HepG2 (cell line): ENCODE data around the gene HBG1. TPM values are rescaled to one million over a fixed set of nuclear protein-coding genes. Genes with fewer than 3 reads are reported as not detected.

Experiments used
- EP300 ChIP-seq, 3 experiments: sonication (generic) in 1 of 3; formaldehyde crosslinking in 1 of 3; IDR thresholded peaks; 2 replicates each; pipeline versions ENCODE4 v1.5.1 to v1.6.1; 2011 to 2020; ENCODE audit warnings: low read depth in 2 of 3, low read length in 2 of 3, borderline replicate concordance in 1 of 3, improper control_type of control experiment in 1 of 3, mild to moderate bottlenecking in 1 of 3, missing genetic modification reagents in 1 of 3, moderate library complexity in 1 of 3
- NR1H2 ChIP-seq: sonication (generic); formaldehyde crosslinking; IDR thresholded peaks from 2 replicates; pipeline ENCODE4 v1.8.1; 2022; ENCODE audit warnings: low read depth, missing genetic modification reagents, borderline replicate concordance
- PHB2 ChIP-seq: fragments of 450-650 bp; IDR thresholded peaks from 2 replicates; pipeline ENCODE4 v1.6.1; 2018; ENCODE audit not compliant: partially characterized antibody
- ZNF12 ChIP-seq: sonication (generic); formaldehyde crosslinking; IDR thresholded peaks from 2 replicates; pipeline ENCODE4 v1.5.0; 2020; ENCODE audit warnings: missing genetic modification reagents
- ZNF138 ChIP-seq: sonication (generic); formaldehyde crosslinking; IDR thresholded peaks from 2 replicates; pipeline ENCODE4 v1.5.0; 2020; ENCODE audit warnings: mild to moderate bottlenecking, low read depth, missing genetic modification reagents
- polyA plus RNA-seq, 8 experiments: library from polyadenylated mRNA; depleted of rRNA in 3 of 8; stranded (reverse) in 7 of 8; unstranded in 1 of 8; fragments of >200 nt; fragmentation: Illumina TruSeq in 4 of 8; extraction: Trizol in 4 of 8; gene quantifications; 2 replicates each; pipeline versions ENCODE4 v1.2.1 to v1.2.3, GENCODE V29; 2011 to 2016; ENCODE audit warnings: low read depth in 4 of 8, missing spikeins in 1 of 8, mixed read lengths in 1 of 8; ENCODE audit not compliant: insufficient read depth in 1 of 8
- total RNA-seq, 5 experiments: library from RNA; depleted of rRNA; stranded (reverse); fragments of >200 nt; fragmentation: Illumina TruSeq; extraction: Trizol; gene quantifications; 2 replicates each; pipeline ENCODE4 v1.2.3, GENCODE V29; 2016; ENCODE audit warnings: low read depth in 1 of 5
- TF ChIP-seq, protein P1 (sequence below), 2 experiments: fragments of 450-650 bp in 1 of 2; sonication (generic) in 1 of 2; formaldehyde crosslinking in 1 of 2; IDR thresholded peaks; 2 replicates each; pipeline versions ENCODE4 v1.6.1 to v1.8.0; 2016 to 2022; ENCODE audit warnings: antibody characterized with exemption in 1 of 2, mild to moderate bottlenecking in 1 of 2, missing genetic modification reagents in 1 of 2
- TF ChIP-seq, protein P2 (sequence below): sonication (generic); formaldehyde crosslinking; conservative IDR thresholded peaks from 2 replicates; pipeline ENCODE4 v1.4.0; 2020; ENCODE audit warnings: mild to moderate bottlenecking, missing genetic modification reagents, moderate library complexity

The HBG1 gene
- total and polyA plus RNA-seq, 2 of the 13 experiments (the other 11 are each of a cell fraction or from before 2014, with no cell fraction given): not detected

DNA sequence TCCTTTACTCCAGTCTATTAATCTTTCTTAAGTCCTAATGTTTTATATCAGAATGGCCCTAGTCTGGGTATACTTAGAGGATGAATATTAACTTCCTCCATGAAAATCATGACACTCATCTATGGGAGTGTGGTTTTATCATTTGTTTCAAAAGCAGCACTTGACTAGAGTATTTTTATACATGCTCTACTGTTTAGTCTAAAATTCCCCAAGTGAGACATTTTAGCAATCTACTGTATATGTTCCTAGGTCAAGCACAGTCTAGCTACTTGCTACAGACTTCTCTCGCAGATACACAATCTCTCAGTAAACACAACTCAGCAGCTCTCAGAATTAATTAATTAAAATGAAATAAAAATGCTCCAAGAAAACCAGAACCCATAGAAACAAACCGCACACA lies 19.9 kb downstream of the HBG1 start (continued):
- TF ChIP-seq, protein P1, sequence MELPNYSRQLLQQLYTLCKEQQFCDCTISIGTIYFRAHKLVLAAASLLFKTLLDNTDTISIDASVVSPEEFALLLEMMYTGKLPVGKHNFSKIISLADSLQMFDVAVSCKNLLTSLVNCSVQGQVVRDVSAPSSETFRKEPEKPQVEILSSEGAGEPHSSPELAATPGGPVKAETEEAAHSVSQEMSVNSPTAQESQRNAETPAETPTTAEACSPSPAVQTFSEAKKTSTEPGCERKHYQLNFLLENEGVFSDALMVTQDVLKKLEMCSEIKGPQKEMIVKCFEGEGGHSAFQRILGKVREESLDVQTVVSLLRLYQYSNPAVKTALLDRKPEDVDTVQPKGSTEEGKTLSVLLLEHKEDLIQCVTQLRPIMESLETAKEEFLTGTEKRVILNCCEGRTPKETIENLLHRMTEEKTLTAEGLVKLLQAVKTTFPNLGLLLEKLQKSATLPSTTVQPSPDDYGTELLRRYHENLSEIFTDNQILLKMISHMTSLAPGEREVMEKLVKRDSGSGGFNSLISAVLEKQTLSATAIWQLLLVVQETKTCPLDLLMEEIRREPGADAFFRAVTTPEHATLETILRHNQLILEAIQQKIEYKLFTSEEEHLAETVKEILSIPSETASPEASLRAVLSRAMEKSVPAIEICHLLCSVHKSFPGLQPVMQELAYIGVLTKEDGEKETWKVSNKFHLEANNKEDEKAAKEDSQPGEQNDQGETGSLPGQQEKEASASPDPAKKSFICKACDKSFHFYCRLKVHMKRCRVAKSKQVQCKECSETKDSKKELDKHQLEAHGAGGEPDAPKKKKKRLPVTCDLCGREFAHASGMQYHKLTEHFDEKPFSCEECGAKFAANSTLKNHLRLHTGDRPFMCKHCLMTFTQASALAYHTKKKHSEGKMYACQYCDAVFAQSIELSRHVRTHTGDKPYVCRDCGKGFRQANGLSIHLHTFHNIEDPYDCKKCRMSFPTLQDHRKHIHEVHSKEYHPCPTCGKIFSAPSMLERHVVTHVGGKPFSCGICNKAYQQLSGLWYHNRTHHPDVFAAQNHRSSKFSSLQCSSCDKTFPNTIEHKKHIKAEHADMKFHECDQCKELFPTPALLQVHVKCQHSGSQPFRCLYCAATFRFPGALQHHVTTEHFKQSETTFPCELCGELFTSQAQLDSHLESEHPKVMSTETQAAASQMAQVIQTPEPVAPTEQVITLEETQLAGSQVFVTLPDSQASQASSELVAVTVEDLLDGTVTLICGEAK (IDR thresholded peaks at IDR 0.05): no peak
- TF ChIP-seq, protein P1 (CRISPR knock-in tag; IDR thresholded peaks at IDR 0.05): no peak
- TF ChIP-seq ZNF12 (no peak), NR1H2 (CRISPR knock-in tag) (no peak), PHB2 (no peak), ZNF138 (CRISPR knock-in tag) (no peak), EP300 (IDR thresholded peaks at IDR 0.05; ENCODE audit: low read depth in 2 of 2, low read length in 2 of 2) (no peak), EP300 (CRISPR knock-in tag; IDR thresholded peaks at IDR 0.05; ENCODE audit: borderline replicate concordance) (no peak)
- TF ChIP-seq, protein P2, sequence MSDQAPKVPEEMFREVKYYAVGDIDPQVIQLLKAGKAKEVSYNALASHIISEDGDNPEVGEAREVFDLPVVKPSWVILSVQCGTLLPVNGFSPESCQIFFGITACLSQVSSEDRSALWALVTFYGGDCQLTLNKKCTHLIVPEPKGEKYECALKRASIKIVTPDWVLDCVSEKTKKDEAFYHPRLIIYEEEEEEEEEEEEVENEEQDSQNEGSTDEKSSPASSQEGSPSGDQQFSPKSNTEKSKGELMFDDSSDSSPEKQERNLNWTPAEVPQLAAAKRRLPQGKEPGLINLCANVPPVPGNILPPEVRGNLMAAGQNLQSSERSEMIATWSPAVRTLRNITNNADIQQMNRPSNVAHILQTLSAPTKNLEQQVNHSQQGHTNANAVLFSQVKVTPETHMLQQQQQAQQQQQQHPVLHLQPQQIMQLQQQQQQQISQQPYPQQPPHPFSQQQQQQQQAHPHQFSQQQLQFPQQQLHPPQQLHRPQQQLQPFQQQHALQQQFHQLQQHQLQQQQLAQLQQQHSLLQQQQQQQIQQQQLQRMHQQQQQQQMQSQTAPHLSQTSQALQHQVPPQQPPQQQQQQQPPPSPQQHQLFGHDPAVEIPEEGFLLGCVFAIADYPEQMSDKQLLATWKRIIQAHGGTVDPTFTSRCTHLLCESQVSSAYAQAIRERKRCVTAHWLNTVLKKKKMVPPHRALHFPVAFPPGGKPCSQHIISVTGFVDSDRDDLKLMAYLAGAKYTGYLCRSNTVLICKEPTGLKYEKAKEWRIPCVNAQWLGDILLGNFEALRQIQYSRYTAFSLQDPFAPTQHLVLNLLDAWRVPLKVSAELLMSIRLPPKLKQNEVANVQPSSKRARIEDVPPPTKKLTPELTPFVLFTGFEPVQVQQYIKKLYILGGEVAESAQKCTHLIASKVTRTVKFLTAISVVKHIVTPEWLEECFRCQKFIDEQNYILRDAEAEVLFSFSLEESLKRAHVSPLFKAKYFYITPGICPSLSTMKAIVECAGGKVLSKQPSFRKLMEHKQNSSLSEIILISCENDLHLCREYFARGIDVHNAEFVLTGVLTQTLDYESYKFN (CRISPR knock-in tag): no peak
